Smooth muscle cell (in vitro differentiated cells): ENCODE results near the gene NOS1AP. TPM values are rescaled to one million over a fixed set of nuclear protein-coding genes. Genes with fewer than 3 reads are reported as not detected.
"Not testable (repeated sequence)": the region's sequence is repeated elsewhere in the genome, so short reads cannot be mapped to it uniquely, and the experiment has no call there.

ENCODE experiments used
- DNase-seq: peaks from one replicate; lab custom pipeline; 2025; ENCODE audit not compliant: unreplicated experiment; lab: John Stamatoyannopoulos, UW
- H2AFZ ChIP-seq: fragments of 200-600 bp; sonication (generic); 2 replicates; pipeline ENCODE4 v1.6.0; 2016; ENCODE audit warnings: antibody characterized with exemption, low read depth, mild to moderate bottlenecking
- H3F3A ChIP-seq: fragments of 200-600 bp; sonication (generic); 2 replicates; pipeline ENCODE4 v1.6.0; 2017; ENCODE audit warnings: antibody characterized with exemption, low read depth
- H3K27ac ChIP-seq: fragments of 200-600 bp; sonication (generic); 2 replicates; pipeline ENCODE4 v1.5.1; 2016; ENCODE audit warnings: low read depth, mild to moderate bottlenecking
- H3K27me3 ChIP-seq: fragments of 200-600 bp; sonication (generic); 2 replicates; pipeline ENCODE4 v1.6.1; 2016; ENCODE audit warnings: low read depth, mild to moderate bottlenecking
- H3K36me3 ChIP-seq: fragments of 200-600 bp; sonication (generic); 2 replicates; pipeline ENCODE4 v1.5.1; 2016; ENCODE audit warnings: low read depth
- H3K4me1 ChIP-seq: fragments of 200-600 bp; sonication (generic); 2 replicates; pipeline ENCODE4 v1.5.1; 2016; ENCODE audit warnings: low read depth
- H3K4me2 ChIP-seq: fragments of 200-600 bp; sonication (generic); 2 replicates; pipeline ENCODE4 v1.6.0; 2016; ENCODE audit warnings: mild to moderate bottlenecking
- H3K4me3 ChIP-seq: fragments of 200-600 bp; sonication (generic); 2 replicates; pipeline ENCODE4 v1.5.1; 2016; ENCODE audit warnings: mild to moderate bottlenecking
- H3K79me2 ChIP-seq: fragments of 200-600 bp; sonication (generic); 2 replicates; pipeline ENCODE4 v1.6.0; 2016; ENCODE audit warnings: low read depth, mild to moderate bottlenecking
- H3K9ac ChIP-seq: fragments of 200-600 bp; sonication (generic); 2 replicates; pipeline ENCODE4 v1.6.0; 2016; ENCODE audit warnings: low read depth
- H3K9me3 ChIP-seq: fragments of 200-600 bp; sonication (generic); replicated peaks from 2 replicates; pipeline ENCODE4 v1.5.1; 2016; ENCODE audit warnings: low read depth
- H4K20me1 ChIP-seq: fragments of 200-600 bp; sonication (generic); 2 replicates; pipeline ENCODE4 v1.6.0; 2016; ENCODE audit warnings: low read depth
- WGBS: methylation state at CpG from one replicate; pipeline ENCODE4 v1.1.7; 2016; ENCODE audit warnings: low lambda C conversion rate; 5-methylcytosine and 5-hydroxymethylcytosine counted together
- polyA plus RNA-seq: library from polyadenylated mRNA; unstranded; fragments of >200 nt; fragmentation: Nextera tagmentation; extraction: Ambion mirVana; gene quantifications from 2 replicates; pipeline ENCODE4 v1.2.1, GENCODE V29; 2016
- total RNA-seq: library from RNA; depleted of rRNA; stranded (reverse); fragments of >200 nt; gene quantifications from 2 replicates; pipeline ENCODE4 v1.2.3, GENCODE V29; 2014
- TF ChIP-seq, protein P1 (sequence below): fragments of 200-600 bp; sonication (generic); IDR thresholded peaks from 2 replicates; pipeline ENCODE4 v1.5.1; 2017; ENCODE audit warnings: borderline replicate concordance, mild to moderate bottlenecking, antibody characterized with exemption; ENCODE audit not compliant: insufficient read depth, poor library complexity, severe bottlenecking

The NOS1AP gene
- total and polyA plus RNA-seq, 2 experiments from 2014 or later = 0.54 to 0.80 TPM

DNA sequence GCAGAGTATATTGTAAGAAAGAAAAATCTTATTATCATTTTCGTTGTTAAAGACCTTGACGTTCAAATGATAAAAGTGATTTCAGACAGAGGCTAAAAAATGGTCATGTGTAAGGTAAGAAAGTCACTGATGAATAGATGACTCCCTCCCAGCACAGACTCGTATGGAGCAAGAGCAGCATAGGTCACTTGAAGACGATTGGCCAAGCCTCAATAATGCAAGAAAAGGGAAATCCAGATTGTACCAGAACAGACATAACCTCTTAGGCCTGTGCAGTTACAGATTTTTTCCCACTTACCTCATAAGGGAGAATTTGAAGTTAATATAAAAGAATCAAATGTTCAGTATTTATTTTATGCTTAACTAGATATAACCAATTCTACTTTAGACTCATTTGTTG is 29.5 kb upstream of the NOS1AP start:
- Histone ChIP-seq H3K4me3 (no peak overlapping the region), H3F3A (no peaks in the 10 kb centered on the region), H3K4me2 (no peak overlapping the region), H3K79me2 (no peaks in the 10 kb centered on the region), H3K36me3 (no peaks in the 10 kb centered on the region), H3K4me1 (no peaks in the 10 kb centered on the region), H3K9ac (no peak overlapping the region), H3K9me3 (no peaks in the 10 kb centered on the region), H3K27ac (no peak overlapping the region), H3K27me3 (no peaks in the 10 kb centered on the region), H4K20me1 (no peaks in the 10 kb centered on the region), H2AFZ (no peak overlapping the region)
- no peak for DNase-seq
- TF ChIP-seq, protein P1, sequence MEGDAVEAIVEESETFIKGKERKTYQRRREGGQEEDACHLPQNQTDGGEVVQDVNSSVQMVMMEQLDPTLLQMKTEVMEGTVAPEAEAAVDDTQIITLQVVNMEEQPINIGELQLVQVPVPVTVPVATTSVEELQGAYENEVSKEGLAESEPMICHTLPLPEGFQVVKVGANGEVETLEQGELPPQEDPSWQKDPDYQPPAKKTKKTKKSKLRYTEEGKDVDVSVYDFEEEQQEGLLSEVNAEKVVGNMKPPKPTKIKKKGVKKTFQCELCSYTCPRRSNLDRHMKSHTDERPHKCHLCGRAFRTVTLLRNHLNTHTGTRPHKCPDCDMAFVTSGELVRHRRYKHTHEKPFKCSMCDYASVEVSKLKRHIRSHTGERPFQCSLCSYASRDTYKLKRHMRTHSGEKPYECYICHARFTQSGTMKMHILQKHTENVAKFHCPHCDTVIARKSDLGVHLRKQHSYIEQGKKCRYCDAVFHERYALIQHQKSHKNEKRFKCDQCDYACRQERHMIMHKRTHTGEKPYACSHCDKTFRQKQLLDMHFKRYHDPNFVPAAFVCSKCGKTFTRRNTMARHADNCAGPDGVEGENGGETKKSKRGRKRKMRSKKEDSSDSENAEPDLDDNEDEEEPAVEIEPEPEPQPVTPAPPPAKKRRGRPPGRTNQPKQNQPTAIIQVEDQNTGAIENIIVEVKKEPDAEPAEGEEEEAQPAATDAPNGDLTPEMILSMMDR = no peak
- WGBS = 68% methylated on average over 4 of the region's 4 CpGs

DNA sequence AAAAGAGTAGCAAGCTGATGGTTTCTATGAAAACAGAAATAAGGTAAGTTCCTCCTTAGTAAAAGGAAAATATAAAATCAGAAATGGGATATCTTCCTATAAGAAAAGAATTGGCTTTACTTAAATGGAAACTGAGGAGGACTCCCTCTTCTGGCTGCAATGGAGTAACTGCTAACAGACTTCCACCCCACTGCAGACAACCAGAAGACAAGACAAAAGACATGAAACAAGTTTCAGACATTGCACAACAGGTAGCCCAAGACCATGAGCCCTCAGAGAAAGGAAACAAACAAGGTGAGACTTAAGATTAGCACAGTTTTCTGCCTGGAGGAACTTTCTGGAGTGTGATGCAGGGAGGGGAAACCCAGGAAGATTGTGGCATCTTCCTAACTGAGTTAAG is 28.8 kb upstream of the NOS1AP start:
- H3K4me1 ChIP-seq = no peaks in the 10 kb centered on the region
- no peak overlapping the region for H3K27ac ChIP-seq
- no peaks in the 10 kb centered on the region for H3K27me3 ChIP-seq
- no peak overlapping the region for H3K4me3 ChIP-seq
- no peak overlapping the region for H3K4me2 ChIP-seq
- H4K20me1 ChIP-seq = no peaks in the 10 kb centered on the region
- DNase-seq = no peak
- no peak overlapping the region for H2AFZ ChIP-seq
- no peaks in the 10 kb centered on the region for H3K79me2 ChIP-seq
- H3K36me3 ChIP-seq = no peaks in the 10 kb centered on the region
- TF ChIP-seq, protein P1 = peak; percentile 32
- no peak overlapping the region for H3K9ac ChIP-seq
- H3F3A ChIP-seq = no peaks in the 10 kb centered on the region
- H3K9me3 ChIP-seq = no peaks in the 10 kb centered on the region

DNA sequence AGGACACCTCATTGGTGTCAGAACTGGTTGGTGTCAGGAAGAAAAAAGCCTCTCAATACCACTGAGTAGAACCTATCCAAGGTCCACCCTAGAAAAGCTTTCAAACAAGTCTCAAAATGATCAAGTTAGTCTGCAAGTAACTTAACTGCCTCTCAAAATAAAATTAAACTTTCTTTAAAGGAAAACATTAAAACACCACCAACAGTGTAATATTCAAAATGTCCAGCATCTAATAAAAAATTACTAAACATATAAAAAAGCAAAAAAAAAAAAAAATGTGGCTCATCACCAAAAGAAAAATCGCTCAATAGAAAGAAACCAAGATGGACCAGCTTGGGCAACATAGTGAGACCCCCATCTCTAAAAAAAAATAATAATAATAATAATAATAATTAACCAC is 27.1 kb upstream of the NOS1AP start:
- Histone ChIP-seq H3K36me3 (no peaks in the 10 kb centered on the region), H2AFZ (no peak overlapping the region), H3K4me2 (no peak overlapping the region), H3K9me3 (no peaks in the 10 kb centered on the region), H3K27me3 (peaks cover 3% of the 10 kb centered on the region), H3K4me3 (no peak overlapping the region), H4K20me1 (no peaks in the 10 kb centered on the region), H3K27ac (no peak overlapping the region), H3K79me2 (no peaks in the 10 kb centered on the region), H3K9ac (no peak overlapping the region), H3K4me1 (no peaks in the 10 kb centered on the region), H3F3A (no peaks in the 10 kb centered on the region)
- no peak for DNase-seq
- TF ChIP-seq, protein P1 = no peak
- 97% methylated on average over 1 of the region's 1 CpG for WGBS

- 68% methylated on average over 1 of the region's 1 CpG for WGBS
- H4K20me1 ChIP-seq = no peaks in the 10 kb centered on the region
Observed at GRCh38 chr1:162046921-162047320, 22.6 kb upstream of the NOS1AP start.

GRCh38 chr1:162053949-162054348 is 15.5 kb upstream of the NOS1AP start:
- H4K20me1 ChIP-seq, H3K4me1 ChIP-seq, H3K9me3 ChIP-seq, H3K27ac ChIP-seq, H3K9ac ChIP-seq, H3K27me3 ChIP-seq, H3F3A ChIP-seq, H3K79me2 ChIP-seq, H3K4me2 ChIP-seq, DNase-seq, H2AFZ ChIP-seq, H3K36me3 ChIP-seq, H3K4me3 ChIP-seq: not testable (repeated sequence)
- WGBS = 98% methylated on average over 3 of the region's 3 CpGs

More at GRCh38 chr1:162046921-162047320, 22.6 kb upstream of the NOS1AP start:
- Histone ChIP-seq H3K4me2 (no peak overlapping the region), H3F3A (no peaks in the 10 kb centered on the region), H3K4me3 (no peak overlapping the region), H3K36me3 (no peaks in the 10 kb centered on the region), H3K79me2 (no peaks in the 10 kb centered on the region), H3K27ac (no peak overlapping the region), H3K27me3 (peaks cover 25% of the 10 kb centered on the region), H3K4me1 (no peaks in the 10 kb centered on the region), H3K9ac (no peak overlapping the region), H2AFZ (no peak overlapping the region), H3K9me3 (no peaks in the 10 kb centered on the region)
- DNase-seq = no peak
- TF ChIP-seq, protein P1 = no peak
